ENCODE data around the gene IMPA2. TPM values are rescaled to one million over a fixed set of nuclear protein-coding genes. Genes with fewer than 3 reads are reported as not detected.
A peak's percentile ranks its signal among the peaks of the same experiment; 100 is the strongest.

Gene IMPA2
- total and polyA plus RNA-seq, 2 of the 8 experiments (the other 6 are each of a cell fraction or from before 2014, with no cell fraction given): 102 to 140 TPM

GRCh38 chr18:11993264-11993916 lies 12.1 kb downstream of the IMPA2 start:
- WGBS, 2 experiments (ENCODE audit: extremely low coverage in 1 of 2, insufficient coverage in 1 of 2, insufficient read length in 1 of 2, insufficient replicate concordance in 2 of 2, low coverage in 1 of 2, low lambda C conversion rate in 2 of 2, missing lambda C conversion rate in 1 of 2): 84% methylated on average over 11 of the region's 11 CpGs; no CpG with 5 or more reads in 1 of the 2 experiments
- no peak overlapping the region; the same call in 1 of the 2 replicates for H4K8ac ChIP-seq (ENCODE audit: extremely low read depth, insufficient read depth, low read length)
- ChIA-PET POLR2A (ENCODE audit: partially characterized antibody) (interaction anchor here (1.3 to 10.4 kb wide), 3 partner anchors 12 to 55 kb away, joined by 3 to 100 read pairs (median 5); partner anchors contain the start of gene IMPA2), CTCF (ENCODE audit: partially characterized antibody) (interaction anchor here (0.5 to 12.5 kb wide), 17 partner anchors 10 to 337 kb away, joined by 3 to 471 read pairs (median 6); no protein-coding TSS in a partner anchor)
- H2AFZ ChIP-seq (ENCODE audit: low read length): no peak overlapping the region
- no peak overlapping the region for H3K9ac ChIP-seq (replicated peaks in 1 of 4; ENCODE audit: extremely low read depth in 1 of 4, low read depth in 3 of 4, low read length in 3 of 4)
- H2BK120ac ChIP-seq (replicated peaks; ENCODE audit: low read depth, low read length): no peak overlapping the region
- H3K27ac ChIP-seq (ENCODE audit: low read depth, low read length): no peak overlapping the region
- no peak overlapping the region for H3K14ac ChIP-seq (ENCODE audit: insufficient read length)
- no peak overlapping the region for H3K56ac ChIP-seq (replicated peaks; ENCODE audit: insufficient read length, low read depth, low read length)
- H3K4ac ChIP-seq (replicated peaks; ENCODE audit: insufficient read length, low read depth, low read length): no peak overlapping the region
- H3K23ac ChIP-seq (ENCODE audit: insufficient read length): no peak overlapping the region
- DNase-seq (ENCODE audit: low read depth in 1 of 2, low spot score in 2 of 2): no peak
- H2BK15ac ChIP-seq (ENCODE audit: low read length): no peak overlapping the region
- no peak overlapping the region for H3K4me3 ChIP-seq (ENCODE audit: extremely low read depth in 1 of 4, insufficient read depth in 2 of 4, low read depth in 3 of 4, low read length in 4 of 4)
- H2BK5ac ChIP-seq (ENCODE audit: low read depth, low read length): no peak overlapping the region
- H4K20me1 ChIP-seq (replicated peaks in 1 of 2; ENCODE audit: control insufficient read depth in 1 of 2, insufficient read depth in 2 of 2, low read length in 2 of 2): peaks cover 19 to 44% of the 10 kb centered on the region in 2 experiments
- peaks cover 13 to 30% (median 19%) of the 10 kb centered on the region in 4 experiments for H3K4me1 ChIP-seq (replicated peaks in 1 of 4; ENCODE audit: control insufficient read depth in 3 of 4, insufficient read depth in 4 of 4, low read length in 3 of 4)
- H3K79me2 ChIP-seq (ENCODE audit: control insufficient read depth in 1 of 2, insufficient read depth in 2 of 2, low read length in 2 of 2): peaks cover 6 to 97% of the 10 kb centered on the region in 2 experiments
- no peak overlapping the region for H3K4me2 ChIP-seq (ENCODE audit: insufficient read depth in 1 of 2, low read depth in 2 of 2, low read length in 2 of 2)
- H3K36me3 ChIP-seq (ENCODE audit: control insufficient read depth in 2 of 4, insufficient read depth in 4 of 4, low read length in 3 of 4): no peaks in the 10 kb centered on the region
- no peaks in the 10 kb centered on the region for H3K27me3 ChIP-seq (replicated peaks in 1 of 4; ENCODE audit: control insufficient read depth in 3 of 4, extremely low read depth in 1 of 4, insufficient read depth in 3 of 4, low read length in 3 of 4)
- no peak overlapping the region for H4K91ac ChIP-seq (replicated peaks; ENCODE audit: insufficient read length, low read length)
- H2BK20ac ChIP-seq (ENCODE audit: low read length): no peak overlapping the region
- H2BK12ac ChIP-seq (ENCODE audit: low read depth, low read length): peak overlapping the region; percentile 50; the same call in 1 of the 2 replicates
- H3K79me1 ChIP-seq (ENCODE audit: low read depth, low read length): peaks cover 41% of the 10 kb centered on the region
- no peak for TF ChIP-seq RBBP5 (IDR thresholded peaks at IDR 0.05; ENCODE audit: borderline replicate concordance, low read depth, low read length)
- peak; percentile 38; the same call in 1 of the 2 replicates for TF ChIP-seq POLR2AphosphoS5 (IDR thresholded peaks at IDR 0.05; ENCODE audit: low read depth, low read length)
- peaks cover 4% of the 10 kb centered on the region; the same call in 1 of the 2 replicates for H3K23me2 ChIP-seq (ENCODE audit: low read depth, low read length)
- no peak overlapping the region for H4K5ac ChIP-seq (ENCODE audit: insufficient read length, low read depth, low read length)
- H3K18ac ChIP-seq (ENCODE audit: extremely low read depth, low read length): 0 out of 2 replicates have a peak overlapping the region, but pooled peaks have one; percentile 27
- H2AK5ac ChIP-seq (ENCODE audit: low read depth, low read length): no peak overlapping the region
- H3K9me3 ChIP-seq (ENCODE audit: insufficient read depth in 2 of 2, low read depth in 1 of 2, low read length in 1 of 2): no peaks in the 10 kb centered on the region
- no peak for FAIRE-seq

All from H1 (cell line).